ENCODE data around the gene PLXNC1.

PLXNC1 gene

DNA sequence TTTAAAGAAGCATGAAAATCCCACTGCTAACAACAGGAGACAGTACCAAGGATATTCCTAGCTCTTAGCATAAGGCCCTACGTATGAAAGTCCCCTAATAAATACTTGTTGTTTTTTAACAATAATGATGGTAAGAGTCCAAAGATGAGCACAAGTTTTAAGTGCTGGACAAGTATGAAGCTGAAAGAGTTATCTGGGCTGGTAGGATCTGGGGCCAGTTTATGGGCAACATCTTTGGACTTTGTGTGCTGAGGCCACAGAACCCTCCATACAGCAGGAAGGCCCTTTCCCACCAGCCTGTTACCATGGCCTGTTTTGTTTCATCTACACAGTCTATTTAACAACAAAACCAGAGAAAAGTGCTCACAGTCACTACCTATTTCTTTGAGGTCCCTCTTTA lies 12.5 kb upstream of the PLXNC1 start:
- DNase-seq: no peak

DNA sequence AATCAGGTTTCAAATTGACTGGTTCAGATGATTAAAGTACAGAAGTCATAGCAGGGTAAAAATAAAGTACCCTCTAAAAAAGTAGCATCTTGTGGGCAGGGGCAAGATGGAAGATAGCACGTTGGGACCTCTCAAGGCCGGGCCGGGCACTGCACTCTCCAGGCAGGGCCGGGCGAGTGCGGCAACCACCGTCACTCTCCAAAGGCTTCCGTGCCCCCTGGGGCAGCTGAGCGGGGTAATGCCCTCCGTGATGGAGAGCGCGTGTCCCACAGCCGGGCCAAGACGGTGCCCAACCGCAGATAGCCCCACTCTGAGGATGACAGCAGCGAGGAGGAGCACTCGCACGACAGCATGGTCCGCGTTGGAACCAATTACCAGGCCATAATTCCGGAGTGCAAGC lies 8.6 kb upstream of the PLXNC1 start:
- no peak for DNase-seq

DNA sequence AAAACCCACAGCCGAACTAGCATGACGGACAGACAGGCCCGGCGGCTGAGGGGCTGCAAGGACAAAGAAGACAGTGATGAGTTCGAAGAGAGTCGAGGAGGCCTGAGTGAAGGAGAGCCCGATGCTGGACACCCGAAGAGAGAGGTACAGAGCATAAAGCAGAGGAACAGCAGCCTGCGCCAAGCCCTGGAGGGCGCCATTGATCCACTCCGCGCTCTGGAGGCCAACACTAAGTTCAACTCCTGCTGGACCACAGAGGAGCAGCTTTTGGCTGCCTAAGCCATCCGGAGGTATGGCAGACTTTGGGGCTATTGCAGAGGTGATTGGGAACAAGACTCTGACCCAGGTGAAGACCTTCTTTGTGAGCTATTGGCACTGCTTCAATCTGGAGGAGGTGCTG lies 7.8 kb upstream of the PLXNC1 start:
- DNase-seq: peak; percentile 54

DNA sequence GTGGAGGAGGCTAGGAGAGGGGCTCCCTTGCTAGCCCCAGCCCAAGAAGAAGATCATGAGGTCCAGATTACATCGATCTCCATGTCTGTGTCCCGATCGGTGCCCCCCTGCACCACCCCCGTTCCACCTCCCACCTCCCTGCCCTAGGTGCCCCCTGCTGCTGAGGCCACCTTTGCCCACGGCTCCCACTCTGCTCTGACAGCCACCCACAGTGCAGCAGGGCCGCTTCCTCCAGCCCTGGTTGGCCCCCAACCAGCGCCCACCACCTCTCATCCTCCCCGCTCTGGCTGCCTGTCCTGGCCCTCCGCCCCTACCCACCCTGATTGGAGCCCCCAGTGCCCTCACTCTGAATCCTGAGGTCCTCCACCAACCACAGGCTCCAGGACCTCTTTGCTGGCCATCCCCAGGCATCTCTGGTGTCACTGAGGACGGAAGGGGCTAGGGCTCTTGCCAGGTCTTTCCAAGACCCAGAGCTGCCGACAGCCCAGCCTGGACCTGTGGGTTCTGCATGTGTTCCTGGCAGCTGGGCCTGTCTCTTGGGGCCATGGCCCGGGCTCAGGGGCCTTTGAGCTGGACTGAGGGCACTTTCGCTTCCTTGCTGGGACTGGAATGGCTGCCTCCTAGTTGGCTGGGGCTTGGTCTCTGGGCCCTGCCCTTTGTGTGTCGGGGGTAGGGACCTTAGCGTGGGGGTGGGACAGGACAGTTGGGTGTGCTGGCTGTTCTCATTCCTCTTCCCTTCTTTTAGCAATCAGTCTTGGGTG lies 7.2 kb upstream of the PLXNC1 start:
- DNase-seq: no peak

DNA sequence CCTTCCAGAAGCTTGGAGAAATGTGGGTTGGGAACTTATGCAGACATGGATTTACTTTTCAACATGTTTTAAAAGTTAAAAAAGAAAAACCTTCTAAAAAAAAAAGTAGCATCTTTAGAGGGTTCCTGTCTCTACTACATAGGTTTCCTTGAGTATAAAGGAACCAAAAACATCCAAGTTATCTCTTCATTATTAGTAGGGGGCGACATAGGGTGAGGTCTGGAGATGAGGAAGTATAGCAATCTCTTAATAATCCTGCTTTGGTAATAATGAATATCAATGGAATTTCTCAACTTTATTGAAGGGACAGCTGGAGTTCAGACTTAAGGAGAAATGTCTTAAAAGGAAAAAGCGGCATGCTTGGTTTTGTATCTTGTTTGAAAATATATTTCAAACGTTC lies 6.5 kb upstream of the PLXNC1 start:
- DNase-seq: no peak

DNA sequence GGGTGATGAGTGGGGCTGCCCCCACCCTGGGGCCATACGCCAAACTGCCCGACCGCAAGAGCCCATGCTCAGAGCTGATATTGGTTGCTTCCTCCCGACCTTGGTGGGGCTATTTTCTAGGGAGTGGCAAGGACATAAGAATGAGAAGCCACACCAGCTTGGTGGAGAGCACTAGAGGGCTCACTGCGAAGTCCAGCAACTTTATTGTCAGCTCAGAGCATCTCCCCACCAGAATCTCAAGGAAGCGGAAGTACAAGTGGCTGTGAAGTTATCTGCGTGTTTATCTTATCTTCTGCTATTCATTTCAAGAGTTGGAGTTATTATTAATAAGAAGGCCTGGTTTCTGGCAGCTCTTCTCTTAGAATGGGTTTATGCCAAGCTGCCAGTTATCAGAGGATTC lies 4.9 kb upstream of the PLXNC1 start:
- no peak for DNase-seq

DNA sequence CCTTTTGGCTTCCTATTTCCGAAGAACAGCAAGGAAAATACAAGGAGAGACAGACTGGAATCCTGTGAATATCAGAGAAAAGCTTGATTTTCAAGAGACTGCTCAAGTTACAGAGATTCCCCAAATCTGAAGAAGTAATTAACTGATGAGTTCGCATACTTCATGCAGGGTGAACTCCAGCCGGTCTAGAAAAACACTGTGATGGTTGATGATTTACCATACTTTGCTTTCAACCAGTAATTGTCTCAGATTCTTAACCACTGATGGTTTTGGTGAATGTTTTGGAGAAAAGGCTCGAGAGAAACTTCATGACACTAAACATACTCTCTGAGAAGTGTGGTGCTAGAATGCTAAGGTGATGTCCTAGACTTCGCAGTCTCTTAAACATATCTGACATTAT lies 4.4 kb upstream of the PLXNC1 start:
- no peak for DNase-seq

DNA sequence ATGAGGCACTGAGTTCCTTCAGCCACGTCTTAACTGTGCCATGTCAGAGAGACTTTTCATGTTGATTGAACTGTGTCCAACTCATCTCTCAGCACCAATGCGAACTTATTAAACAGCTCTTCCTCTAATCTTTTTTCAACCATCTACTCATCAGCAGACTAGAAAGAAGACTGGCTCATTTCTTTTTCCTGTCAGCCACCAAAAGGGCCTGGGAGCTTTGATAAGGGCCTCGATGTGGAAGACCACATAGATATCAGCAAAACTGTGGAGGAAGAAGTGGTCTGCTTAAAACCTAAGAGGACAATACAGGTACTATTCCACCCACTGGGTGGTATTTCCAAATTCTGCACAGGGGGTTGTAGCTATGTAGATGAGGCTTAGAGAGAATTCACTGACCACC lies 3.6 kb upstream of the PLXNC1 start:
- no peak for DNase-seq

DNA sequence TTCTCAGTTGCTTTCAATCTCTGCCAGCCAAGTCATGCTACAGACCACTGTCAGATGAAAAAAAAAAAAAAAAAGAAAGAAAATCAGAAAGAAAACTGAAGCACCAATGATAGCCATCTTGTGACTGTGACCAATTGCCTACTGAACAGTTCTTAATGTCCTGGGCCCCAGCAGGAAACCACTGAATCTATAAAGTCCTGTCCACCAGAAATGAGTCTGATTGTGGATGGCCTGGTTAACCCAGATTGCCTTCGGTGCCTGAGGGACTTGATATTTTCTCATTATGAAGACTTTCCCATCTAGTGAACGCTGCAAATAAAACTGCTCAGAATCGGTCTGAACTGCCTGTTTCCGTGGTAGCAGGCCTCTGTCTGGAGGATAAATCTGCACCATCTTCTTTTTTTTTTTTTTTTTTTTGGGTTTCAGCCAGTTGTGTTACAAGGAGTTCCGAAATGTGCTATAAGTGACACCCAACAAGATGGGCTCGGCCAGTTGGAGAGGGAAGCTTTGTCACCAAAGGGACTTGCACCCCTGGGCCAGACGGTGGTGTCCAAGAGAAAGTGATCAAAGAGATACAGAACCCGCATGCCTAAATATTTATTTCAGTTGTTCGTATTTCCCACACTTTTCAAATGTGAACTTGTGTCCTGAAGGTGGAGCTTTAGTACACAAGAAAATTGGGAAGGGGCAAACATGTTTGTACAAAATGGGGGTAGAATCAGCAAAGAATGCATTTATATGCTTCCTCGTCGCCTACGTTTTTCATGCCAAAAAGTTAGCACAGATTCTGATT lies 3.0 kb upstream of the PLXNC1 start:
- peak; percentile 49 for DNase-seq

DNA sequence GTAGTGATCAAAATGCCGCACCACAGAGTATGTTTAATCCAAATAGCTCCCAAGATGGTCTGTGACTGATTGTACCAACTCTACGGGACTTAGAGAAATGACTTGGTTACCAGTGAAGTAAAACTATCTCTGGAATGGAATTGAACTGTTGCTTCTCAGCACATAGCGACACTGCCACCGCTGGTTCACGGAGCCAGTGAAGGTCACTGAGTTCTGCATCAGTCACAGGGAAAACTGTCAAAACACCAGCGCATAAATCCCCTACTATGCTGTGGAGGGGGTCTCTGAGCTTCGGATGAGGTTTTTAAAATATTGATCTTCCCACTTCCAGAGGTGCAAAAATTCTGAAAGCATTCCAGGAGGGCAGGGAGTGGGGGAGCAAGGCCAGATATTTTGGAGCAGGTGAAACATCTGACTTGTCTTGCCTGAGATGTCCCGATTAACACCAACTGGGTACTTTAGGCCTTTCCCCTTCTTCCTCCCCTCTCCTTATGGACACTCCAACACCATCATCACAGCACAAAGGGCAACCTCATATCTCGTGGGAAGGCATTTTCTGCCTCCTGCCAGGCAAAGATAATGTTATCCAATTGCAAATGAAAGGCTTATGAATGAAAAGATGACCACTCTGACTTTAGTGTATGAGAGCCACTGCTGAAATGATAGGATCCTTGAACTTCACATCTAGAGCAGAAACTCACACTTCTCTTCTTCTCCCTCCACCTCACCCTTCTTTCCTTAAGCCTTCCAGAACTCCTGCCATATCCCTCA lies 2.0 kb upstream of the PLXNC1 start:
- no peak for DNase-seq

DNA sequence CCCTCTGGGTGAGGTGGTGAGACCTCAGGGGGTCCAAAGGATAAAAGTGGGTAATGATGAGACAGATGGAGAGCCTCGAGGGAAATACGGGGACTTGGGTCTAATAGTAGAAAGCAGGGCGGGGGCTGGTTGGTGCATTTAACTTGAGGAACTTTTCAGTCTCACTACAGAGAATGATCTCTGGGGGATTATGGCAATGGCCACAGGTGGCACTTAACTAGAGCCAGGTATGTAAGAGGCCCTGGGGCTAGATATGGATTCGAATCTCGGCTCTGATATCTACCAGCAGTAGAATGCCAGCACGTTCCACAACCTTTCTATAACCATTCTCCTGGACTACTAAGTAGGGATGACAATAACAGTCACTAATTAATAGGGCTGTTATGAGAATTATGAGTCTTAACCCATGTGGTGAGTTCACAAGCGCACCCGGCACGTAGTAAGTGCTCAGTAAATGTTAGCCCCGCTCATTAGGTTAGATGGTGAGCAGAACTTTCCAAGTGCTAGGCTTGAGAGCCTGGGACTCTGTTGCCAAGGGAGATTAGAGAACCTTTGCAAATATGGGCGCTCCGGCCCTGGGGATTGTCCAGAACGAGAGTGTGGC lies 888 bp upstream of the PLXNC1 start:
- peak; percentile 81 for DNase-seq

DNA sequence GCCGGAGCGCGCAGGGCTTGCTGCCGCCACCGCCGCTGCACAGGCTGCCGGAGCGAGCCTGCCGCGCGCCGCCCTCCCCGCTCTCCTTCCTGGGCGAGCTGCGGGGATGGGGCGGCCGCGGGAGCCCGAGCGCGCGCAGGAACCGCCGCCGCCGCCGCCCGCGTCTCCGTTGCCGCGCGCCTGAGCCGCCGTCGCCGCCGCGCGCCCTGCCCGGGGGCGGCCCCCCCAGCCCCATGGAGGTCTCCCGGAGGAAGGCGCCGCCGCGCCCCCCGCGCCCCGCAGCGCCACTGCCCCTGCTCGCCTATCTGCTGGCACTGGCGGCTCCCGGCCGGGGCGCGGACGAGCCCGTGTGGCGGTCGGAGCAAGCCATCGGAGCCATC lies 352 bp downstream of the PLXNC1 start:
- no peak for DNase-seq

DNA sequence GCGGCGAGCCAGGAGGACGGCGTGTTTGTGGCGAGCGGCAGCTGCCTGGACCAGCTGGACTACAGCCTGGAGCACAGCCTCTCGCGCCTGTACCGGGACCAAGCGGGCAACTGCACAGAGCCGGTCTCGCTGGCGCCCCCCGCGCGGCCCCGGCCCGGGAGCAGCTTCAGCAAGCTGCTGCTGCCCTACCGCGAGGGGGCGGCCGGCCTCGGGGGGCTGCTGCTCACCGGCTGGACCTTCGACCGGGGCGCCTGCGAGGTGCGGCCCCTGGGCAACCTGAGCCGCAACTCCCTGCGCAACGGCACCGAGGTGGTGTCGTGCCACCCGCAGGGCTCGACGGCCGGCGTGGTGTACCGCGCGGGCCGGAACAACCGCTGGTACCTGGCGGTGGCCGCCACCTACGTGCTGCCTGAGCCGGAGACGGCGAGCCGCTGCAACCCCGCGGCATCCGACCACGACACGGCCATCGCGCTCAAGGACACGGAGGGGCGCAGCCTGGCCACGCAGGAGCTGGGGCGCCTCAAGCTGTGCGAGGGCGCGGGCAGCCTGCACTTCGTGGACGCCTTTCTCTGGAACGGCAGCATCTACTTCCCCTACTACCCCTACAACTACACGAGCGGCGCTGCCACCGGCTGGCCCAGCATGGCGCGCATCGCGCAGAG lies 873 bp downstream of the PLXNC1 start:
- DNase-seq: peak; percentile 78

DNA sequence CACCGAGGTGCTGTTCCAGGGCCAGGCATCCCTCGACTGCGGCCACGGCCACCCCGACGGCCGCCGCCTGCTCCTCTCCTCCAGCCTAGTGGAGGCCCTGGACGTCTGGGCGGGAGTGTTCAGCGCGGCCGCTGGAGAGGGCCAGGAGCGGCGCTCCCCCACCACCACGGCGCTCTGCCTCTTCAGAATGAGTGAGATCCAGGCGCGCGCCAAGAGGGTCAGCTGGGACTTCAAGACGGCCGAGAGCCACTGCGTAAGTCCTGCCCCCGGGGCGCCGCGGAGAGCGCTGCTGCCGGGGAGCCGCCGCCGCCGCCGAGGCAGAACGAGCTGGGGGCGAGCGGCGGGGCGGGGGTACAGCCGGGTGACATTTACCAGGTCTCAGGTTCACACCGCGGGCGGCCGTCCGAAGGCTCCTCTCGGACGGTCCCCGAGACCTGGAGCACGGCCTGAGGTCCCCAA lies 1.4 kb downstream of the PLXNC1 start:
- peak; percentile 76 for DNase-seq

DNA sequence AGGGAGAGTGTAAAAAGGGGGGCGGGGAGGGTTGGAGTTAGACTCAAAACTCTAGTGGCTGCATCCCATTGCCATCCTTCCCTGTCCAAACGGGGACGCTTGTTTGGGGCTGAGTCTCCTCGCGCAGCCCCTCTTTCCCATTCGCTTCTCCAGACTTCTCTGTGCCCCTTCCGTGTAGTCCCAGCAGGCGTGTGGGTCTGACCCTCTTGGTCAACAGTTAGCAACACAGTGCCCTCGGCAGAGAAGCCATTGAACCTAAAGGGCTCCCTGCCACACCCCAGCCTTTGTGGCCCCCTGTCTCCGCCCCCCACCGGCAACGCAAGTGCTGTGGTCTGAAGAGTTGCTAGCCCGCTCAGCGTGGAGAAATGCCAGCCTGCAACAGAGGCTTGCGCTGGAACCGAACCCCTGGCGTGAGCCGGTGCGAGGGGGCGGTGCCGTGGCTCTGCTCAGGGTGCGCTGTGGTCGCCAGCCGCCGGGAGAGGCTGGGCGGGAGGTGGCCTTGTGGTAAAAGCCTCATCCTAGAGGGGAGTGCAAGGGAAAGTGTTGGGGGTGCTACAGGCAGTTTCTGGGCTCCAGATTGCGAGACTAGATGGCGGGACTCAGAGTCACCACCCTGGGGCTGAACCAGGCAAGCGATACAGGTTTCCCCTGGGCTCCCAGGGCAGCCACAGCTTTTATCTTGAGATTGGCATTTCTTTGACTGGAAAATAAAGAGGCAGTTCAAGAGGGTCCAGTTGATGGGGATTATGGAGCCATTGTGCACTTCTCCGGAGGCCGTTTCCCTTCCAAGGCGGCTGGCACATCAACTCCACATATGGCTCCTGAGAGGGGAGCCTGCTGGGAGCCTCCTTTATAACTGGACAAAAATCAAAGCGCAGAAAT lies 2.1 kb downstream of the PLXNC1 start:
- peak; percentile 86 for DNase-seq

DNA sequence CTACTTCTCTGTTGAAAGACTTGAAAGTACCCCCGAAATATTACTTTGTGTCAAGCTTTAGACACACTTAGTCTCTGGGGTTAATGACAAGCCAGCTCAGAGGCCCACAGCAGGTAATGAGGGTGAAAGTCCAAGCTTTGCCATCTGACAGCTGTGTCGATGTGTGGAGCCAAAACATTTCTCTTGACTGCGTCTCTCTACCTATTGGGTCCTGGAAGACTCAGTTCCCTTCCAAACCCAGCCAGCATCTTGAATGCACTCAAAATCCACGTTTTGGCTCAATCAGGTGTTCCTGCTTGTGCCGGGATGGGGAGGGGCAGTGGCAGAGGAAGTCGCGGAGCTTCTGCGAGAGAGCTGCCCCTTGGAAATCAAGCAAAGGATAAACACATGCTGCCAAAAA lies 3.2 kb downstream of the PLXNC1 start:
- DNase-seq: peak; percentile 89

DNA sequence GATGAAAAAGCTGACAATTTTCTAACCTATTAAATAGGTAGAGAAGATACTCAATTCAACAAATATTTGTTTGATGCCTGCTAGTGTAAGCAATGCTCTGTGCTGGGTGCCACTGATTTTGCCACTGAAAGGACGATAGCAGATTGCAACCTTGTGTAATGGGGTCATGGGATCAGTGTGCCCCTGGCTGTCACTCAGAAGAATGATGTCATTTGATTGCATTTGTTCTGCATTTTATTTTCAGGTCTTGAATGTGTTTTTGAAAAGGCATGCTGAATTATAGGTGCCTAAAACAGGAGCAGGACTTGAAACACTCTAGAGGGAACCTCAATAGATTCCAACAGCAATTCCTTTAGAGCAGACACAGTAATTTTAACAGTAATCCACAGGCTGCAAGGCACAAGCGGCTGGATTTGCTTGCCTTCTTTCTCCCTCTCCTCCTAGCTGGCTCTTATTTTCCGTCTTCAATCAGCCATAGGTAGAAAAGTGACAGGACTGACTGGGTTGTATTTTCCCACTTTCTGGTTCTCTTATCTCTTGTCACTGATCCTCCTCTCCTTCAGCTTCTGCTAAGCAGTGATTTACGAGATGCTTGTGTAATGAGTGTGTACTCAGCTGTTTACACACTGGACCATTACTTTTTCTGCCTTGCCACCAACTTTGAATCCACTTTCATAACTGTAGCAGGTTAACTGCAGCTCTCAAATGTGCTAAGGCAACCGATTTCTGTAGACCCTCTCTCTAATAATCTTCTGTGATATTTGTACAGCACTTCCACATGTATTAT lies 4.1 kb downstream of the PLXNC1 start:
- DNase-seq: peak; percentile 80

DNA sequence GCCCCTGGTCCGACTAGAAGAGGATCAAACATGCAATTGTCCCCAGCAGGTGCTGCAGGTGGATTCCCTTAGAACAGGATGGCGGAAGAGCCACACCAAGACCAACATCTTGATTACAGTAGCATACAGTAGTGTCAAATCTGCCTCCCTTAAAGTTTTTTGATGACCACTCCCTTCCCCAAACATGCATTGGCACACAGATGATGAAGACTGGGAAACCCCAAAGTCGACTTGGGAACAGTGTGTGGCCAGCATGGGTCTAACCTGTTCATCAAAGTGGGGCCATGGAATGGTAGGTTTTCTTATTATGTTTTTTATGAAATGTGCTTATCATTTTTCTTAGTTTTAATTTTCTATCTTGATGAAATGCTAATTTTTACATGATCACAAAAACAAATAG lies 8.8 kb downstream of the PLXNC1 start:
- peak; percentile 58 for DNase-seq

DNA sequence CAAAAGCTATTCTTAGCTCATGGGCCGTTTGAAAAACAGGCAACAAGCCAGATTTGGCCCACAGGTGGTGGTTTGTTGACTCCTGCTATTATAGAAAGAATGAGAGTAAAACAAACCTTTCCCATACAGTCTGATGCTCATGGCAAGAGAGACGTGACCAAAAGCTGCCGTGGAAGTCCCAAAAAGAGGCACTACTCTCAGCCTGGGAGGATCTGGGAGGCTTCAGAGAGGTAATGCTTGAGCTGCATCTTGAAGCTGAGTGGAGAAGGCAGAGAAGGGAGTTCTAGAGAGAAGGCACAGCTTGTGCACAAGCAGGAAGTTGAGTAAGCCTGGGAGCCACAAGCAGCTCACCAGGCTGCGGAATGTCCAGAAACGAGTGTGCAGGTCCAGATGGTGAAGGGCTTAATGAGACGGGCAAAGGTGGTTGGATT lies 9.6 kb downstream of the PLXNC1 start:
- DNase-seq: peak; percentile 90

DNA sequence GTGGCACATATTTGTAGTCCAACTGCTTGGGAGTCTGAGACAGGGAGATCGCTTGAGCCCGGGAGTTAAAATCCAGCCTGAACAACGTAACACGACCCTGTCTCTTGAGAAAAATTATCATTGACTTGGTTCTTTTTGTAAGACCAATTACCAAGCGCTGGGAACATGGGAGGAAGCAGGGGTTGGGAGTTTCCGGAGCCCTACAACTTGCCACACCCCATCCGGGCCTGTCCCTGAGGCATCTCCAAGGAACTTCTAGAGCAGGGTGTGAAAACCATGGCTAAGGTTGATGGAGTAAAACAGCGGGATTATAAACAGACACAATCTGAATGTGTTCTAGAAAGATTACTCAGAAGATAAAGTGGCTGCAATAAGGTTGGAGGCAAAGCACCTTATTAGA lies 10.3 kb downstream of the PLXNC1 start:
- DNase-seq: peak; percentile 47

DNA sequence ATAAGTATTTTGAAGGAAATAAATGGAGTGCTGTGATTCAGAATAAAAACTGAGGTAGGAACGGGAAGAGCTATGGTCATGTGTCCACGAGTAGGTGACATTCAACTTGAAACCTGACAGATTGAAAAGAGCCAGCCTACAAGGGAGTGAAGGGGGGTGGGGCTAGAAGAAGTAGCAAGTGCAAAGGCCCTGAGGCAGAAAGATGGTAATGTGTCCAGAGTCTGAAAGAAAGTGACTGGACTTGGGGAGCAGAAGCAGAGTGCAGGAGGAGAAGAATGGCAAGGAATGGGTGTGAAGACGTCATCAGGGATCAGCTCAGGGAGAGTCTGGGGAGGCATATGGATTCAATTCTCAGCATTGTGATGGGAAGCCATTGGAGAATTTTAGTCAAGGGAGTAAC lies 13.7 kb downstream of the PLXNC1 start:
- DNase-seq: no peak
